ENCODE measurements around the gene ATP11C. TPM values are rescaled to one million over a fixed set of nuclear protein-coding genes. Genes with fewer than 3 reads are reported as not detected.

Gene ATP11C
- total and polyA plus RNA-seq, 4 donors: 2.6 to 23.5 (median 10.0) TPM

GRCh38 chrX:139905051-139905450 is 27.8 kb downstream of the ATP11C start:
- TF ChIP-seq CTCF (IDR thresholded peaks at IDR 0.05; ENCODE audit: control extremely low read depth, extremely low read depth): no peak
- peaks cover 0 to 2% (median 0%) of the 10 kb centered on the region in 5 donors for H3K4me1 ChIP-seq (ENCODE audit: control insufficient read depth in 5 of 5, insufficient read depth in 5 of 5, low read length in 5 of 5)
- no peak overlapping the region for H3K4me3 ChIP-seq
- H3K36me3 ChIP-seq (ENCODE audit: control insufficient read depth in 4 of 4, insufficient read depth in 4 of 4, low read length in 4 of 4): no peaks in the 10 kb centered on the region
- ATAC-seq (ENCODE audit: insufficient read depth, low FRiP score): no peak
- no peaks in the 10 kb centered on the region for H3K27me3 ChIP-seq (ENCODE audit: control insufficient read depth in 3 of 3, insufficient read depth in 3 of 3, low read length in 2 of 3)
- 62 to 85% methylated on average over 3 of the region's 3 CpGs for WGBS, 2 donors
- no peak for DNase-seq
- no peak overlapping the region for H3K9ac ChIP-seq (ENCODE audit: insufficient read depth in 1 of 2, low read length in 2 of 2)
- H3K9me3 ChIP-seq (ENCODE audit: control insufficient read depth in 4 of 4, insufficient read depth in 3 of 4, low read length in 3 of 4): no peaks in the 10 kb centered on the region
- H3K27ac ChIP-seq (ENCODE audit: low read depth in 1 of 2, low read length in 1 of 2): no peak overlapping the region

DNA sequence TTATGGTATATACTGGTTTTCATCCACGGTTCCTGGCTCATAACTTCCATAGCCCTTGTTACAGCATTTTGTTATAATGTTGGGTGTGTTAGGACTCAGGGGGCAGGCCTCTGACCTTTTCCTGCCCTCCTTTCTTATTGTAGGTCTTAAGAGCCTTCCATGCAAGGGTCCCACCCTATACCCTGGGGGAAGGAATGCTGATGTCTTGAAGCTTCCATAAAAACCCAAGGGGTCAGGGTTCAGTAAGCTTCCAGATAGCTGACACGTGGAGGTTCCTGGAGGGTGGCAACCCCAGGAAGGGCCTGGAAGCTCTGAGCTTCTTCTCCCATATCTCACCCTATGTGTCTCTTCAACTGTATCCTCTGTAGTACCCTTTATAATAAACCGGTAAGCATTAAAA is 29.6 kb downstream of the ATP11C start:
- H3K27ac ChIP-seq (ENCODE audit: low read depth in 1 of 2, low read length in 1 of 2): no peak overlapping the region
- no peak overlapping the region for H3K9ac ChIP-seq (ENCODE audit: insufficient read depth in 1 of 2, low read length in 2 of 2)
- peaks cover 0 to 2% (median 0%) of the 10 kb centered on the region in 5 donors for H3K4me1 ChIP-seq (ENCODE audit: control insufficient read depth in 5 of 5, insufficient read depth in 5 of 5, low read length in 5 of 5)
- no peaks in the 10 kb centered on the region for H3K9me3 ChIP-seq (ENCODE audit: control insufficient read depth in 4 of 4, insufficient read depth in 3 of 4, low read length in 3 of 4)
- 81 to 100% methylated on average over 3 of the region's 3 CpGs for WGBS, 2 donors
- TF ChIP-seq CTCF (IDR thresholded peaks at IDR 0.05; ENCODE audit: control extremely low read depth, extremely low read depth): no peak
- no peak overlapping the region for H3K4me3 ChIP-seq
- no peaks in the 10 kb centered on the region for H3K36me3 ChIP-seq (ENCODE audit: control insufficient read depth in 4 of 4, insufficient read depth in 4 of 4, low read length in 4 of 4)
- DNase-seq: no peak
- H3K27me3 ChIP-seq (ENCODE audit: control insufficient read depth in 3 of 3, insufficient read depth in 3 of 3, low read length in 2 of 3): peaks cover 0 to 3% (median 0%) of the 10 kb centered on the region in 3 donors
- no peak for ATAC-seq (ENCODE audit: insufficient read depth, low FRiP score)

GRCh38 chrX:139902559-139902958 is 30.3 kb downstream of the ATP11C start:
- WGBS, 2 donors: 76 to 97% methylated on average over 2 of the region's 2 CpGs
- Histone ChIP-seq H3K27me3 (ENCODE audit: control insufficient read depth in 3 of 3, insufficient read depth in 3 of 3, low read length in 2 of 3) (peaks cover 0 to 3% (median 0%) of the 10 kb centered on the region in 3 donors), H3K36me3 (ENCODE audit: control insufficient read depth in 4 of 4, insufficient read depth in 4 of 4, low read length in 4 of 4) (no peaks in the 10 kb centered on the region), H3K4me1 (ENCODE audit: control insufficient read depth in 5 of 5, insufficient read depth in 5 of 5, low read length in 5 of 5) (peaks cover 0 to 2% (median 0%) of the 10 kb centered on the region in 5 donors), H3K9ac (ENCODE audit: insufficient read depth in 1 of 2, low read length in 2 of 2) (no peak overlapping the region), H3K4me3 (no peak overlapping the region), H3K9me3 (ENCODE audit: control insufficient read depth in 4 of 4, insufficient read depth in 3 of 4, low read length in 3 of 4) (no peaks in the 10 kb centered on the region), H3K27ac (ENCODE audit: low read depth in 1 of 2, low read length in 1 of 2) (no peak overlapping the region)
- DNase-seq (no peak), ATAC-seq (ENCODE audit: insufficient read depth, low FRiP score) (no peak)
- TF ChIP-seq CTCF (IDR thresholded peaks at IDR 0.05; ENCODE audit: control extremely low read depth, extremely low read depth): no peak

DNA sequence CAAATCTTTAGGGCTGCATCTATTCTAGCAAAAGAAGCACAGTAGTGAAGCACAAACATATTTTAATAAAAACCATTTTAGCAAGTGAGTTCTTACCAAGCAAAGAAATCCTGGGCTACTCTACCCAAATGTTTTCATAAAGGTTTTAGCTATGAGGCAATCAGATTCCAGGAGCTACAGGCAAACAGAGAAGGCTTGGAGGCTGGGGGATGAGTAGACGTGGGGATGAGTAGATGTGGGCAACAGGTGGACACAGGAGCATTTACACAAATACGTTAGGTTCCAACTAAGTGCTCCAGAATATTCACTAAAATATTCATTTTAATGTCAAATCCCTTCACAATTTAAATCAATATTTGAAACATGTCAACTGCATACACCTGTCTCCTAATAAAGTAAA is 34.5 kb downstream of the ATP11C start:
- no peak overlapping the region for H3K4me3 ChIP-seq
- H3K27ac ChIP-seq (ENCODE audit: low read depth in 1 of 2, low read length in 1 of 2): no peak overlapping the region
- TF ChIP-seq CTCF (IDR thresholded peaks at IDR 0.05; ENCODE audit: control extremely low read depth, extremely low read depth): no peak
- H3K9me3 ChIP-seq (ENCODE audit: control insufficient read depth in 4 of 4, insufficient read depth in 3 of 4, low read length in 3 of 4): no peaks in the 10 kb centered on the region
- H3K4me1 ChIP-seq (ENCODE audit: control insufficient read depth in 5 of 5, insufficient read depth in 5 of 5, low read length in 5 of 5): peaks cover 0 to 2% (median 0%) of the 10 kb centered on the region in 5 donors
- peaks cover 0 to 3% (median 0%) of the 10 kb centered on the region in 3 donors for H3K27me3 ChIP-seq (ENCODE audit: control insufficient read depth in 3 of 3, insufficient read depth in 3 of 3, low read length in 2 of 3)
- ATAC-seq (ENCODE audit: insufficient read depth, low FRiP score): no peak
- WGBS, 2 donors: 74 to 96% methylated on average over 2 of the region's 2 CpGs
- no peak for DNase-seq
- no peak overlapping the region for H3K9ac ChIP-seq (ENCODE audit: insufficient read depth in 1 of 2, low read length in 2 of 2)
- no peaks in the 10 kb centered on the region for H3K36me3 ChIP-seq (ENCODE audit: control insufficient read depth in 4 of 4, insufficient read depth in 4 of 4, low read length in 4 of 4)

All from lung (tissue), 12 donors.